ENCODE measurements around the gene HRH1.

HRH1 gene

GRCh38 chr3:11304175-11304574 lies 149.9 kb downstream of the HRH1 start:
- H3K79me2 ChIP-seq (ENCODE audit: insufficient read depth, low read length) = no peaks in the 10 kb centered on the region
- H3K36me3 ChIP-seq (ENCODE audit: insufficient read depth, low read length) = peaks cover 68% of the 10 kb centered on the region; the same call in 1 of the 2 replicates
- H2AFZ ChIP-seq (ENCODE audit: low read length) = no peak overlapping the region
- no peaks in the 10 kb centered on the region for H3F3A ChIP-seq (ENCODE audit: insufficient read depth, low read length)
- no peak overlapping the region for H3K4me3 ChIP-seq (ENCODE audit: low read depth, low read length, poor library complexity, severe bottlenecking)
- H3K27ac ChIP-seq (ENCODE audit: low read depth, low read length, poor library complexity, severe bottlenecking) = no peak overlapping the region
- H4K20me1 ChIP-seq (ENCODE audit: insufficient read depth, low read length) = no peaks in the 10 kb centered on the region
- H3K27me3 ChIP-seq (ENCODE audit: insufficient read depth, low read length) = no peaks in the 10 kb centered on the region
- H3K9me3 ChIP-seq (ENCODE audit: low read length) = no peaks in the 10 kb centered on the region
- no peaks in the 10 kb centered on the region for H3K4me1 ChIP-seq (ENCODE audit: insufficient read depth, low read length, severe bottlenecking)
- no peak overlapping the region for H3K9ac ChIP-seq (ENCODE audit: low read length)
- no peak for TF ChIP-seq CTCF (IDR thresholded peaks at IDR 0.05; ENCODE audit: low read length)
- H3K9me2 ChIP-seq (ENCODE audit: low read depth, low read length) = no peaks in the 10 kb centered on the region
- no peak overlapping the region for H3K4me2 ChIP-seq (ENCODE audit: low read length)

- H3K27ac ChIP-seq (ENCODE audit: low read depth, low read length, poor library complexity, severe bottlenecking) = no peak overlapping the region
- no peak overlapping the region for H2AFZ ChIP-seq (ENCODE audit: low read length)
- H3K9me2 ChIP-seq (ENCODE audit: low read depth, low read length) = no peaks in the 10 kb centered on the region
- no peaks in the 10 kb centered on the region for H3F3A ChIP-seq (ENCODE audit: insufficient read depth, low read length)
- TF ChIP-seq EZH2 (IDR thresholded peaks at IDR 0.05; ENCODE audit: borderline replicate concordance, low read length) (no peak), CTCF (IDR thresholded peaks at IDR 0.05; ENCODE audit: low read length) (no peak)
- no peak overlapping the region for H3K4me2 ChIP-seq (ENCODE audit: low read length)
- H3K4me3 ChIP-seq (ENCODE audit: low read depth, low read length, poor library complexity, severe bottlenecking) = no peak overlapping the region
- H3K9me3 ChIP-seq (ENCODE audit: low read length) = no peaks in the 10 kb centered on the region
- H4K20me1 ChIP-seq (ENCODE audit: insufficient read depth, low read length) = no peaks in the 10 kb centered on the region
- no peaks in the 10 kb centered on the region for H3K79me2 ChIP-seq (ENCODE audit: insufficient read depth, low read length)
- no peaks in the 10 kb centered on the region for H3K27me3 ChIP-seq (ENCODE audit: insufficient read depth, low read length)
- no peaks in the 10 kb centered on the region for H3K4me1 ChIP-seq (ENCODE audit: insufficient read depth, low read length, severe bottlenecking)
- H3K36me3 ChIP-seq (ENCODE audit: insufficient read depth, low read length) = peaks cover 57% of the 10 kb centered on the region; the same call in 1 of the 2 replicates
- no peak overlapping the region for H3K9ac ChIP-seq (ENCODE audit: low read length)
Observed at GRCh38 chr3:11305509-11305908, 151.2 kb downstream of the HRH1 start.

- Histone ChIP-seq H2AFZ (ENCODE audit: low read length) (no peak overlapping the region), H3K4me3 (ENCODE audit: low read depth, low read length, poor library complexity, severe bottlenecking) (no peak overlapping the region), H4K20me1 (ENCODE audit: insufficient read depth, low read length) (no peaks in the 10 kb centered on the region), H3K9me3 (ENCODE audit: low read length) (no peaks in the 10 kb centered on the region), H3F3A (ENCODE audit: insufficient read depth, low read length) (no peaks in the 10 kb centered on the region), H3K79me2 (ENCODE audit: insufficient read depth, low read length) (no peaks in the 10 kb centered on the region), H3K4me1 (ENCODE audit: insufficient read depth, low read length, severe bottlenecking) (no peaks in the 10 kb centered on the region), H3K9ac (ENCODE audit: low read length) (no peak overlapping the region), H3K36me3 (ENCODE audit: insufficient read depth, low read length) (peaks cover 57% of the 10 kb centered on the region; the same call in 1 of the 2 replicates), H3K9me2 (ENCODE audit: low read depth, low read length) (no peaks in the 10 kb centered on the region), H3K4me2 (ENCODE audit: low read length) (no peak overlapping the region), H3K27ac (ENCODE audit: low read depth, low read length, poor library complexity, severe bottlenecking) (no peak overlapping the region), H3K27me3 (ENCODE audit: insufficient read depth, low read length) (no peaks in the 10 kb centered on the region)
- TF ChIP-seq EZH2 (IDR thresholded peaks at IDR 0.05; ENCODE audit: borderline replicate concordance, low read length) (no peak), CTCF (IDR thresholded peaks at IDR 0.05; ENCODE audit: low read length) (no peak)
Observed at GRCh38 chr3:11306817-11307589, 152.7 kb downstream of the HRH1 start.
